ENCODE results near the gene SLC17A7.
"Not testable (repeated sequence)": the region's sequence is repeated elsewhere in the genome, so short reads cannot be mapped to it uniquely, and the experiment has no call there.

Gene SLC17A7

DNA sequence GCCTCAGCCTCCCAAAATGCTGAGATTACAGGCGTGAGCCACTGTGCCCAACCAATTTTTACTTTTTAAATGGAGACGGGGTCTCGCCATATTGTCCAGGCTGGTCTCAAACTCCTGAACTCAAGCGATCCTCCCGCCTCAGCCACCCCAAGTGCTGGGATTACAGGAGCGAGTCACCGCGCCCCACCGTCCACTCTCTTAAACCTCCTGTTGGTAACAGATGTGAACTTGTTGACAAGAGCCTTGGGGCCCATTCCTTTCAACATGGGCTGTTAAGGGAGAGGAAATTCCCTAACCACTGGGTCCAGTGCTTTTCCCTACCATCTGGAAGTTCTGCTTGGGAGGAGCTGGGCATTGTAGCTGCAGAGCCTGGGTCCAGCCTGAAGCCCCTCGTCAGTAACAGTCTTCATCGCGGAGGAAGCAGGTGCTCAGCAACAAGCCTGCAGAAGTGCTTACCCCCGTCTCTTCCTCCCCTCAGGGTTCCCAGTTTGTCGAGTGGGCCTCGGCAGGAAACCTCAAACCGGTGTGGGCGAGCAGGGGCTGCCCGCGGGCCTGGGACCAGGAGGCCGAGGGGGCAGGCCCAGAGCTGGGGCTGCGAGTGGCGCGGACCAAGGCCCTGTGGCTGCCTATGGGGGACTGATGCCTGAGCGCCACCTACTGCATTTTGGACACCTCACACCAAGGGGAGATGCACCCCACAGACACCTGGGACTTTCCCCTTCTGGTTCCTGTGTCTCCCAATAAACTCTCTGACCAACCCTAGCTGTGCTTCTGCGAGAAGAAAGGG is 28.7 kb upstream of the SLC17A7 start:
- peak; percentile 73 for DNase-seq

DNA sequence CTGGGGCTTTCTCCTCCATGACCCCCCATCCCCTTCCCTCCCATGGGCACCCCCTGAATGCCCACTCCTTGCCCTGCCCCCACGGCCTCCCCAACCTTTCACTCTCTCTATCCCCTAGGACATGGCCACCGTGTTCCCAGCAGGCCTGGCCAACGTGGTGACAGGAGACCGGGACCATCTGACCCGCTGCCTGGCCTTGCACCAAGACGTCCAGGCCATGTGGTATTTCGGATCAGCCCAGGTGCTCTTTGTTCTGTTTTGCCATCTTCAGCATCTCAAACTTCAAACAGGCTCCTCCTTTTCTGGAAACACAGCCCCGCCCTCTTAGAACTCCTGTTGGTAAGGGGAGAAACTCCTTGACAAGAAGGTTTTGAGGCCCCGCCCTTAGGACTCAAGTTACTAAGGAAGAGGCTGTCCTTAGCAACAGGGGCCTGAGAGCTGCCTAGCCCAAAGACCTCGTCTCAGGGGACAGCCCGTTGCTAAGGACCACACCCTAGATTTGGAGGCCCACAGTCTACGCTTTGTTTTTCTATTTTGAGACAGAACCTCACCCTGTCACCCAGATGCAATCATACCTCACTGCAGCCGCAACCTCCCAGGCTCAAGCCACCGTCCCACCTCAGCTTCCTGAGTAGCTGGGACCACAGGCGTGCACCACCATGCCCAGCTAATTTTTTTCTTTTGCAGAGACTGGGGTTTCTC is 27.6 kb upstream of the SLC17A7 start:
- DNase-seq, result peak; percentile 78

DNA sequence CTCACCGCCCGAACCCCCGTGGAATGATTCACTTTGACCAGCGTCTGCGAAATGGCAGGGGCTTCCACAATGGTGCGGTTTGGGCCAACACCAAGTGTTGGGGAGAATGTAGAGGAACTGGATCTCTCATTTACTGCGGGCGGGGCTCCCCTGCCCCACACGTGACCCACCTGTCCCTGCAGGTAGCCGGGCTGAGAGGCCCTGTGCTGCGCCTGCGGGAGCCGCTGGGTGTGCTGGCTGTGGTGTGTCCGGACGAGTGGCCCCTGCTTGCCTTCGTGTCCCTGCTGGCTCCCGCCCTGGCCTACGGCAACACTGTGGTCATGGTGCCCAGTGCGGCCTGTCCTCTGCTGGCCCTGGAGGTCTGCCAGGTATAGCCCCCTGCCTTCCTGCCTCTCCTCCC is 26.9 kb upstream of the SLC17A7 start:
- DNase-seq, result no peak

DNA sequence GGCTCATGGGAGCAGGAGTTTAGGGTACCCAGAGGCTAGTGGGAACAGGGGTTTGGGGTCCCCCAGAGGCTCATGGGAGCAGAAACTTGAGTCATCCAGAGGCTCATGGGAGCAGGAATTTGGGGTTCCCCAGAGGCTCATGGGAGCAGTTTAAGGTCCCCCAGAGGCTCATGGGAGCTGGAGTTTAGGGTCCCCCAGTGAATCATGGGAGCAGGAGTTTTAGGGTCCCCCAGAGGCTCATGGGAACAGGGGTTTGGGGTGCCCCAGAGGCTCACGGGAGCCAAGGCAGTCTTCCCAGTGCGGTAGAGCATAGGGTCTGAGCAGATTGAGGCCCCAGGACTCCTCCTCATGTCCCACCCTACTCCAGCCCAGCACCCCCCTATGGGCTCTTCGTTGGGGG is 24.0 kb upstream of the SLC17A7 start:
- no peak for DNase-seq

DNA sequence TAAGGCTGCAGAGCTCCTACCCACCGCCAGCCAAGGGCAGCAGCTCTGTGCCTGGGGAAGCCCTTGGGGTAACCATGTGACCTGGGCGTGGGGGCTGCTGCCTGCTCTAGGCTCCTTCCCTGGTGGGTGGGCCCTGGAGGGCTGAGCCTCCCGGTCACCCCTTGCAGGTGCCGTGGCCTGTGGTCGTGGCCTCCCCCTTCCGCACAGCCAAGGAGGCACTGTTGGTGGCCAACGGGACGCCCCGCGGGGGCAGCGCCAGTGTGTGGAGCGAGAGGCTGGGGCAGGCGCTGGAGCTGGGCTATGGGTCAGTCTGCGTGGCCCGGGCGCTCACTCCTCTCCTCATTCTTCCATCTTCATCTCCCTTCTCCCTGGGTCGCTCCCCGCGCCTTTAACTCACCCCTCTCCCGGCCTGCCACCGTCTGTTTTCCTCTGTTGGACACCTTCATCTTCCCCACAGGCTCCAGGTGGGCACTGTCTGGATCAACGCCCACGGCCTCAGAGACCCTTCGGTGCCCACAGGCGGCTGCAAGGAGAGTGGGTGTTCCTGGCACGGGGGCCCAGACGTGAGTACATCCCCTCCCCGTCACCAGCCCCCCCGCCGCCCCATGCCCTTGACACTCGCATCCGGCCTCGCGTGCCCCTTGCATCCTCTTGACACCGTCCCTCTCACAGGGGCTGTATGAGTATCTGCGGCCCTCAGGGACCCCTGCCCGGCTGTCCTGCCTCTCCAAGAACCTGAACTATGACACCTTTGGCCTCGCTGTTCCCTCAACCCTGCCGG is 22.8 kb upstream of the SLC17A7 start:
- DNase-seq, result no peak

DNA sequence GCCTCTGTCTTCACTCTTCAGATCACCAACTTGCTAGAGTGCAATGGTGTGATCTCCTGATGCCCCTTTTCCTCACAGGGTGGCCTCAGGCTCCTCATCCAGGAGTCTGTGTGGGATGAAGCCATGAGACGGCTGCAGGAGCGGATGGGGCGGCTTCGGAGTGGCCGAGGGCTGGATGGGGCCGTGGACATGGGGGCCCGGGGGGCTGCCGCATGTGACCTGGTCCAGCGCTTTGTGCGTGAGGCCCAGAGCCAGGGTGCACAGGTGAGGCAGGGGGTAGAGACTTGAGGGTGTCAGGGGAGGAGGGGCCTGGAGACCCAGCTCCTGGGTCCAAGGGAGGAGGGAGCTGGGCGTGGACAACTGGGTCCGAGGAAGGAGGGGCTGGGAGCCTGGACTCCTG is 21.2 kb upstream of the SLC17A7 start:
- DNase-seq, result no peak

DNA sequence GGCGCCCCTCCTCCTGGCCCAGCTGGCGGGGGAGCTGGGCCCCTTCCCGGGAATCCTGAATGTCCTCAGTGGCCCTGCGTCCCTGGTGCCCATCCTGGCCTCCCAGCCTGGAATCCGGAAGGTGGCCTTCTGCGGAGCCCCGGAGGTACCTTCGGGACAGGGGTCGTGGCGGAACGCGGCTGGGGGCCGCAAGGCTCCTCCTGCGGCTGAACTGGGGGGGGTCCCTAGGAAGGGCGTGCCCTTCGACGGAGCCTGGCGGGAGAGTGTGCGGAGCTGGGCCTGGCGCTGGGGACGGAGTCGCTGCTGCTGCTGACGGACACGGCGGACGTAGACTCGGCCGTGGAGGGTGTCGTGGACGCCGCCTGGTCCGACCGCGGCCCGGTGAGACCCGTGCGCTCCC is 20.3 kb upstream of the SLC17A7 start:
- no peak for DNase-seq

DNA sequence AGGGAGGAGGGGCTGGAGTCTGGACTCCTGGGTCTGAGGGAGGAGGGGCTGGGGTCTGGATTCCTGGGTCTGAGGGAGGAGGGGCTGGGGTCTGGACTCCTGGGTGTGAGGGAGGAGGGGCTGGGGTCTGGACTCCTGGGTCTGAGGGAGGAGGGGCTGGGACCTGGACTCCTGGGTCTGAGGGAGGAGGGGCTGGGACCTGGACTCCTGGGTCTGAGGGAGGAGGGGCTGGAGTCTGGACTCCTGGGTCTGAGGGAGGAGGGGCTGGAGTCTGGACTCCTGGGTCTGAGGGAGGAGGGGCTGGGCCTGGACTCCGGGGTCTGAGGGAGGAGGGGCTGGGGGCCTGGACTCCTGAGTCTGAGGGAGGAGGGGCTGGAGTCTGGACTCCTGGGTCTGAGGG is 19.8 kb upstream of the SLC17A7 start:
- DNase-seq, result not testable (repeated sequence)

DNA sequence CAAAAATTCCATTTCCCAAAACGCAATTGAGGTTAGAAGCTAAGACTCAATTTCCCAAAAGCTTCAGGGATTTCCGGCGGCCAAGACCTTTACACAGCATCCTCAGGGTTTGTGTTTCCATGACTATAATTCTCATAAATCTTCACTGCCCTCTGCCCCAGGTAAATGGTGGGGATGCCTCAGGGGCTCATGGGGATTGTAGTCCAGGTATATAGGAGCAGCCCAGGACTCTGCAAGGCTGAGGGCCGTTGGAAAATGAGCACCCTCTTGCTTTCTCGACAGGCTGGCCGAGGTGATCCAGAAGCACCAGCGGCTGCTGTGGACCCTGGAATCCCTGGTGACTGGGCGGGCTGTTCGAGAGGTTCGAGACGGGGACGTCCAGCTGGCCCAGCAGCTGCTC is 18.1 kb upstream of the SLC17A7 start:
- no peak for DNase-seq

DNA sequence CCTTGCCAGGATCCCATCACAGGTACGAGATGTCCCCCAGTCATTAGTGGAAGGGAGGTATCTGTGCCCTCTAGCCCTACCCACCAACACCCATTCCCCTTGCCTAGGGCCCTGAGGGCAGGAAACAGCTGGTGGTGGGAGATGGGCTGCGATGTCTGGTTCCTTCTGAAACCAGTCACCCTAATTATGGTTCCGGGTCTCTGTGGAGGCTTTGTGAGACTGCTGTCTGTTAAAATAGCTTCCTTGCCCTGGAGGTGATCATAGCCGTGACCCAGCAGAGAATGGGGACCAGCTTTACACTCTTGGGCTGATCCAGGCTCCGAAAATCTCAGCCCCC is 17.2 kb upstream of the SLC17A7 start:
- no peak for DNase-seq

DNA sequence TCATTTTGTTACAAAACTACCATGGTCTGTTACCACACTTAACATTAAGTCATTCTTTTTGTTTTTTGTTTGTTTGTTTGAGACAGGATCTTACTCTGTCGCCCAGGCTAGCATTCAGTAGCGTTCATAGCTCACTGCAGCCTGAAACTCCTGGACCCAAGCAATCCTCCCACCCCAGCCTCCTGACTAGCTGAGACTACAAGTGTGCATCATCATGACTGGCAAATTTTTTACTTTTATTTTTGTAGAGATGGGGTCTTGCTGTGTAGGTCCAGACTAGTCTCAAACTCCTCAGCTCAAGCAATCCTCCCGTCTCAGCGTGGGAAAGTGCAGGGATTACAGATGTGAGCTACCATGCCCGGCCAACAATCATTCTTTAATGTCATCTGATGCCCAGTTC is 15.0 kb upstream of the SLC17A7 start:
- no peak for DNase-seq

DNA sequence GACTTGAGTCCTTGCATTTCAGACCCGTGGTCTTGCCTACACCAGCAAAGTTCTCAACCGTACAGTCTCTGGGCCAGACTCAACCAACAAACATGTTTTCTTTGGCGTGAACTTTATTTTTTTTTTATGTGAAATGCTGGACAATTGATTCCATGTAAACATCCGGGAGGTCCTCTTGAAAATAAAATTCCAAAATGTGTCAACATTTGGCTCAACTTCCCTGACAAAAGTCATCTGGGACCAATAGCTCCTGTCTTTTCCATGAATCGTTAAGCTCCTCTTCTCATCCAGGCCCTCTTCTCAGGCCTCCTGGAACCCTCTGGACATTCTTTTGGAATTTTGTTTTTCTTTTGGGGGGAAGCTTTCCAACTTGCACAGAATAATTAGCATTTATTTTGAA is 14.4 kb upstream of the SLC17A7 start:
- DNase-seq, result no peak

DNA sequence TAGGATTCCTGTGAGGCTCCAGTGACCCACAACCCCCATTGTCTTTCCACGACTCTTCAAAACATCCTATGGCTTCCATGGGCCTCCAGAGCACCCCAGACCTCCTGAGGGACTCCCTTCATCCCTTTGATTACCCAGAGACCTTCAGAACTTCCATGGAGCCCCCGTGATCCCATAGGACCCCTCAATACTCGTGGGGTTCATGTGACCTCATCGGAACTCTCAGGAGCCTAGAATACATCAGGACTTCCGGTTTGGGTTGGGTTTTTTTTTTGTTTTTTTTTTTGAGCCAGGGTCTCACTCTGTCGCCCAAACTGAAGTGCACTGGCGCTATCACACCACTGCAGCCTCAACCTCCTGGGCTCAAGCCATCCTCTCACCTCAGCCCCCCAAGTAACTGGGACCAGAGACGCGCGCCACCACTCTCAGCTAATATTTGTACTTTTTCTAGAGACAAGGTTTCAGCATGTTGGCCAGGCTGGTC is 12.5 kb upstream of the SLC17A7 start:
- DNase-seq, result no peak

DNA sequence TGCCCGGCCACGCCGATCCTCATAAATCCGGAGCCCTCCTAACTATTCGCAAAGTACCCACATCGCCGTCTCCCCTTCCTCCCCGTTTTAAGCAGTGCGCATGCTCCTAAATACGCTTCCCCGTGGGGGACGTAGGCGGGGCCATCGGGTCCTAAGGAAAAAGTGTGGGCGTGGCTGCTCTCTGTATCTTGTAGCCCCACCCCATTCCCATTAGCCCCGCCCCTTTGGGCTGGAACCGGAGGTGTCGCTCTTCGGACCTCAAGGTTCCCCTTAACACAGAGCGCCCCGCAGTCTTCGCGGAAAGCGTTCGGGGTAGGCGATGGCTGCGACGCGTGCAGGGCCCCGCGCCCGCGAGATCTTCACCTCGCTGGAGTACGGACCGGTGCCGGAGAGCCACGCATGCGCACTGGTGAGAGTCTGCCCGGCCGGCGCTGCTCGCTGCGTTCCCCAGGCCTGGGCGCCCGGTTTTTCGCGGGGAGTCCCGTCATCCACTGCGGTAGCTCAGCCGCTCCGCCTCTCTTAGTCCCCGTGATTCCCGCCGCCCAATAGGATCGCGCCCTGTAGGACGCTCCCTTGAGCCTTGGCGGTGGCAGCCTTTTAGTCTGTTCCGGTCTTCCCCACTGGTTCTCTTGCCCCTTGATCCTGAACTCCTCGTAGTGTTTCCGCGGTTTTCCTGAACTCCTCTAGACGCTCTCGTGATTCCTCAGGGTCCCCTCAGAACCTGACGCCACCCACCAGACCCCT is 11.9 kb upstream of the SLC17A7 start, which contains the start of gene ALDH16A1:
TSS of gene ALDH16A1 (plus strand) at position 213 of the 744 bp plus-strand sequence. CDS start at position 320, 107 bp downstream.
- DNase-seq, result peak; percentile 98

DNA sequence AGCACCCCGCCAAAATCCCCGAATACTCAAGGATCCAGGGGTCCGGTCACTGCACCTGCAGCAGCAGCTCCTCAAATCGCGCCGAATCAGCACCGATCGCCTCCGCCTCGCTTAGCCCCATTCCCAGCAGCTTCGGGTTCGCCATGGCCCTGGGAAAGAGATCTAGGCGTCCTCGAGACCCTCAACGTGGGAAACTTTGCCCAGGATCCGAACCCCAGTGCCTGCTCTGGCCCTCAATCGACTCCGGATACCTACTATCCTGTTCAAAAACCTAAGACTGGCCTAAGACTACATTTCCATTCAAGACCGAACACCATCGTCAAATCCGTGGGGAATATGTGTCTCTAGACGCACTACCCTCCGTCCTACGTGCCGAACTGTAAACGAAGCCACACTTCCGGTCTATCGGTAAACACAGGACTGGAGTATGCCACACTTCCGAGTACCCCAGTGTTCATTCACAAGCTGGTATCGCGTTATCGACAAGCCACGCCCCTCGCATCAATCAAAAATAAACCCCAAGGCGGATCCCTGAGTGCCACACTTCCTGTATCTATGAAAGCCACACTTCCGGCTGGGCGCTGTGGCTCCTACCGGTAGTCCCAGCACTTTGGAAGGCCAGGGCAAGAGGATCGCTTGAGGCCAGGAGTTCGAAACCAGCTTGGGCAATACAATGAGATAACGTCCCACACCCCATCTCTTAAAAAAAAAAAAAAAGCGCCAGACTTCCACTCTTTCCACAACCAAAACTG is 10.3 kb upstream of the SLC17A7 start, which contains the start of gene PIH1D1:
TSS of gene PIH1D1 (minus strand) at position 385 of the 752 bp plus-strand sequence. CDS start at position 145, 240 bp downstream.
- peak; percentile 97 for DNase-seq

DNA sequence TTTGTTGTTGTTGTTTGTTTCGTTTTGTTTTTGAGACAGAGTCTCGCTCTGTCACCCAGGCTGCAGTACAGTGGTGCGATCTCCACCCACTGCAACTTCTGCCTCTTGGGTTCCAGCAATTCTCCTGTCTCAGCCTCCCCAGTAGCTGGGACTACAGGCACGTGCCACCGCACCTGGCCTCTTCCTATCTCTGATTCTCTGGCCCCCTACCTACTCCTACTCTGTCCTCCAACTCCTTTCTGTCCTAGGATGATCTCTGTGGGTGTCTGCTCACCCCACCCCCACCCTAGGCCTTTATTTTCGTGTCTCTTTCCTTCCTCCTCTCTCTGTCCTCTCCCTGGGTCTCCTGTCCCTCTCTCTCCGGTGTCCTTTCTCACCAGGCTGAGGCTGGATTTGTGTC is 9.1 kb upstream of the SLC17A7 start:
- DNase-seq, result no peak

DNA sequence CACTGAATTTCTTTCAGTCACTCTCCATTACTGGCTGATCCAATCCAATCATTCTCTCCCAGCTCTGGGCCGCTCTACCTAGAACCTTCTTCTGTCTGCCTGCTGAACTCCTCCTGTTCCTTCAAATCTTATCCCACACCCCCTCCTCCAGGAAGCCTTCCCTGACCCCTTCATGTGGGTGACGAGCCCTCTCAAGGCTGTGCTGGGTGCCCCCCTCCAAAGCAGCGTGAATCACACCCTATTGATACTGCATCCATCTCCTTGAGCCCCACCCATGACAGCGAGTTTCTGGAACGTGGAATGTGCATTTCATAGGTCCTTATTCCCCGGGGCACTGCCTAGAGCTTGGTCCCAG is 7.1 kb upstream of the SLC17A7 start:
- no peak for DNase-seq

DNA sequence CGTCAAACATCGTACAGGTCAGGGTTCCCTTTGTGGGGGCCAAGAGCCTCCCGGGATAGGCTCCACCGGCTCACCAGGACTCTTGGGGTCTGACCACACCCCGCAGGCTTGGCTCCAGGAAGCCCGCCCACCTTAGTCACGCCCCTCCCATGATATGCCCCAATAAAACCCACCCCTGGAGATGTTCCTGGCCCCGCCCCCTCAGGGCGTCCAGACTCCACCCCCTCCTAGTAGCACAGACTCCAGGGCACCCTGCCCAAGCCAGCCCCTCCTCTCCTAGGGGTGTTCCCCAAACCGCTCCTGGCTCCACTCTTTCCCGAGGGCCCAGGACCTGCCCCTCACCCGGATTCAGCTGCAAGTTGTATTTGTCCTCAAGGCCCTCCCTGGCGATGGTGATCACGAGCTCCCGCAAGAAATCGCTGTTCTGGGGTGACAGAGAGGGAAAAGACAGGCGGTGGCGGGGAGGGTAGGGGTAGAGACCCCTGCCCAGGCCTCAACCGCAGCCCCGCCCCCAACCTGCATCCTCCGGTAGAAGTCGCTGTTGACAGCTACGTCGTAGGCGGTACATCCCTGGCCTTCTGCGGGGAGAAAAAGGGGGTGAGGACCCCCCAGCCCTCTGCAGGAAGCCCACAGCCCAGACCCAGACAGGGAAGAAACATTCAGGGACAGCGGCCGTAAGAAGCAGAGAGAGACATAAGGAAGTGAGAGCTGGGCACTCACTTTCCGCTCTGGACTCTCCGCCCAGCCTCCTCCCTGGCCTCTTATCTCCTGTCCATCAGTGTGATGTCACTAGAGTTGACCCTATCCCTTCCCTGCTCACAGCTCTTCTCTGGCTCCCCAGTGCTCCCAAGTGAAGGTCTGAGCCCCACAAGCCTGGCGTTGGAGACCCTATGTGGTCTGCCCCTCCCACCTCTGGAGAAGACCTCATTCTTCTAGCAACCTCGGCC is 6.4 kb upstream of the SLC17A7 start:
- peak; percentile 18 for DNase-seq

DNA sequence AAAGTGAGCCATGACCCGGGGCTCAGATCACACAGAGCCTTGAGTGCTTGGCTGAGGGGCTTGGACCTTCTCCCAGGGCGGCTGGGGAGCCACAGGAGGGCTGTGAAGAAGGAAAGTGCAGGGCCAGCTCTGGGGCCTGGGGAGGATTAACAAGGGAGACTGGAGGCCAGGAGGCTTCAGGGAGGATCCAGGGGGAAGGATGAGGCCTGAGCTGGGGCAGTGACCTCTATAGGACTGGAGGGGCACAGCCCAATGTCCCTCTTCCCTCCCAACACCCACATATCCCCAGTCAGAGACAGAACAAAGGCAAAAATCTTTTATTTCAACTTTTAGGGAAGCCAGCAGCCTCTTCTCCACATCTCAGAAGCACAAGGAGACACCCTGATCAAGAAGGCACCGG is 4.7 kb upstream of the SLC17A7 start:
- DNase-seq, result no peak

DNA sequence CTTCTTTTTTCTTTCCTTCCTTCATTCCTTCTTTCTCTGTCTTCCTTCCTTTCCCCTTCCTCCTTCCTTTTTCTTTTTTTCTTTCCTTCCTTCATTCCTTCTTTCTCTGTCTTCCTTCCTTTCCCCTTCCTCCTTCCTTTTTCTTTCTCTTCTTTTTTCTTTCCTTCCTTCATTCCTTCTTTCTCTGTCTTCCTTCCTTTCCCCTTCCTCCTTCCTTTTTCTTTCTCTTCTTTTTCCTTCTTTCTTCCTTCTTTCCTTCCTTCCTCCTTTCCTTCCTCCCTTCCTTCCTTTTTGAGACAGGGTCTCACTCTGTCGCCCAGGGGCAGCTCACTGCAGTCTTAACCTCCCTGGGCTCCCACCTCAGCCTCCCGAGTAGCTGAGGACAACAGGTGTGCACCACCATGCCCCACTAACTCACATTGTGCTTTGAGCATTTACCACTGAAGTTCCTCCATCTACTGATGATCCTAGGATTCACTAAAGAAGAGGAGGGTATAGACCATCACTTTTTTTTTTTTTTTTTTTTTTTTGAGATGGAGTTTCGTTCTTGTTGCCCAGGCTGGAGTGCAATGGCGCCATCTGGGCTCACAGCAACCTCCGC is 2.9 kb upstream of the SLC17A7 start:
- not testable (repeated sequence) for DNase-seq

Measured in stimulated activated CD4-positive, alpha-beta T cell treated with anti-CD3 and anti-CD28 coated beads, Interleukin-4, amount 100 ng/mL, for 24 hours (primary cell).